Measurements from ENCODE around the gene KPNA6.

The KPNA6 gene

DNA sequence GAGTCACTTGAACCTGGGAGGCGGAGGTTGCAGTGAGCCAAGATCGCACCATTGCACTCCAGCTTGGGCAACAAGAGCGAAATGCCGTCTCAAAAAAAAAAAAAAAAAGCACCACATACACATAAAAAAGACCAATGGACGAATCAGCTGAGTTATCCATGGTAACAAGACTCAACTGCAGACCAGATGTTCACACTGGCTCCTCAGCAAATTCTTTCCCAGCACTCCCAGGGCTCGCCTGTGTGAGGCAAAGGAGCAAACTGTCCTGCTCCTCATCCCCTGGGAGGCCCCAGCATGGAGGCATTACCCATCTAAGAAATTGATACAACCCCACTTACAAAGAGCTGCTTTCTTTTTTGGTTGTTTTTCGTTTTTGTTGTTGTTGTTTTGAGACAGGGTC, 111.2 kb downstream of the KPNA6 start:
- DNase-seq (ENCODE audit: low spot score) = no peak

DNA sequence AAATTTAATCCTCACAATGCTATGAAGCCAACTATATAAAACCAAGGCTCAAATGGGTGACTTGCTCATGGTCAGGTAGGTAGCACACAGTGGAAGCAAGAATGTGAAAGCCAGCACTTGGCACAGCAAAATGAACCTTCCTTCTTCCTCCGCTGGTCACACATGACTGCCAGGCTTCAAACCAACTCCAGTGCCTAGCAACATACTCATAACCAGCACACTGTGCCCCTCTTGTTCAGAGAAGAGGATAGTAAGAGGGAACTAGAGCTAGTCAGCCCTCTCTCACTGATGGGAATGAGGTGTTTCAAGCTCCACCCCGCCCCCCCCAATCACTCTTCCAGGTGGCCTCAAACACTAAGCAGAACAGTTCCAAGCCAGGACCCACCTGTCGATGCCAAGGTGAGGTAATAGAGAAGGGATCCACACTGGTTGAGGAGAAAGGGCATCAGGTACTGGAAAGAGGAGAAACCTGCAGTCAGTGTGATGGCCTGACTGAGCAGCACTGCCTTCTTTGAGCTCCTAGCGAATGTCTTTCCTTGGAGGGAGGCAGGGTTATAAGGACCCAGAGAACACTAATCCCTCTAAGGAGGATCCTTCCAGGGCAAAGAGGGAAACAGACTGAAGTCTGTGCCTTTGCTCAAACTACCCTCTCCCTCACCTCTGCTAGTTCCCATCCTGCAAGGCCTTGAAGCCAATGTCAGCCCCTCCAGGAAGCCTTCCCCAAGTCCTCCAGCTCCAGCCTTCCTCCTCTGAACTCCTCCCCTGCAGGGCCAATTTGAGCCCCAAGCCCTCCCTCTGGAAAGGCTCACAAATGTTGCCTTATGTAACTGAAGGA, 113.1 kb downstream of the KPNA6 start:
- no peak for DNase-seq (ENCODE audit: low spot score)

DNA sequence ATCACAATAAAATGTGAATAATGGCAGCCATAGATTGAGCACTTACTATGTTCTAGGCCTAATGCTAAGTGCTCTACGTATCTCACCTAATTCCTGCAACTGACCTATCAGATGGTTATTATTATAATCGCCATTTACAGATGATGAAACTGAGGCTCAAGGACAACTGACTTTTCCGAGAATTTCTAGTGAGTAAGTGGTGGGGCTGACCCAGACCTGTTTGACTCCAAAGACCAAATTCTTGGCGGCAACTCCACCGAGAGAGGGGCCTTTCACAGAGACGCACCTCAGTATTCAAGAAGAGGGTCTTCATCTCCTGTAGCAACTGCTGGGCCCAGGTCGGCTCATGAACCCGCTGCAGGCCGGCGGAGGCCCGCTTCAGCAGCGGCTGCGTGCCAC, 113.7 kb downstream of the KPNA6 start:
- no peak for DNase-seq (ENCODE audit: low spot score)

DNA sequence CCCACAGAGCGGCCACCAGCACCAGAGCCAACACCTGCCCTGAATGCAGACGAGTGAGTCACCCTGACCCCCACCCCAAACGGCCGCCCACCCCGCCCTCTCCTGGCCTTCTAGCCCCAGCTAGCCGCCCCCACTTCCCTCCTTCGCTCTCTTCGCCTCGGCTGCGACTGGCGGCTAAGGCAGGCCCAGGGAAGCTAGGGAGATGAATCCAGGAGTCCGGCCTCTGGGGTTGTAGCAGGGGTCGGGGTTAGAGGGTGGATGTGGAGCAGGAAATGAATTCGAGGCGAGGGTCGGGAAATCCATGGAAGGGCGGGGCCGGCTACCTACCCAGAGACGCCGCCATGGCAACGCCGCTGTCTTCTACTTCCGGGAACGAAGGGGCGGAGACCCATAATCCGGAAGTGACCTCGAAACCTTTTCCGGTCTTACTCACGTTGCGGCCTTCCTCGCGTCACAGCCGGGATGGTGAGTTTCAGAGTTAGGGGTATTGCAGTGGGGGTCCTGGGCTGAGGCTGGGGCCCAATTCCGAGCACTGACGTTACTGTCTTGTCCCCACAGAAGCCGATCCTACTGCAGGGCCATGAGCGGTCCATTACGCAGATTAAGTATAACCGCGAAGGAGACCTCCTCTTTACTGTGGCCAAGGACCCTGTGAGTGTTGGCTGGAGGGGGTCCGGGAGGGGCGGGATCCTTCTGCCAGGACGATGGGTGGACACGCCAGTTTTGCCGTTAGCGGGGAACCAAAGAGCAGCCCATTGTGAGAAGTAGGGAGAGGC, 114.3 kb downstream of the KPNA6 start, which contains the start of the genes EIF3I and TMEM234:
EIF3I (plus strand) TSS at position 428 of the 776 bp plus-strand sequence; CDS start at position 463, 35 bp downstream.
TMEM234 (minus strand) TSS at position 374 of the 776 bp plus-strand sequence; CDS start at position 343, 31 bp downstream.
- DNase-seq (ENCODE audit: low spot score) = peak; percentile 94

DNA sequence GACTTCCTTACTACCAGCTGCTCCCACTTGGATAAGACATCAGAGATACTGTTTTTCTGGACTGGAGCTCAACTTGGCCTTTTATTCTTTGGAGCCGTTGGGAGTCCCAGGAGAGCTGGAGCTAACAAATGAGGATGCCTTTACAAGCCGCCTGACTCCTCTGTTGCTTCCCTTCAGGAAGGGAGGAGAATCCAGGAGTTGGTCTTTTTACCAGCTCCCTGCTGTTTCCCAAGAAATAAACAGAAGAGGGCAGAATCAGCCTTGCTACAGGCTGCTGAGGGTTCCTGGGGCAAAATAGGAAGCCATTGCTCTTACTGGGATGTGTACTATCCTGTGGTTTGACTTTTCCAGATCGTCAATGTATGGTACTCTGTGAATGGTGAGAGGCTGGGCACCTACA, 115.8 kb downstream of the KPNA6 start:
- no peak for DNase-seq (ENCODE audit: low spot score)

DNA sequence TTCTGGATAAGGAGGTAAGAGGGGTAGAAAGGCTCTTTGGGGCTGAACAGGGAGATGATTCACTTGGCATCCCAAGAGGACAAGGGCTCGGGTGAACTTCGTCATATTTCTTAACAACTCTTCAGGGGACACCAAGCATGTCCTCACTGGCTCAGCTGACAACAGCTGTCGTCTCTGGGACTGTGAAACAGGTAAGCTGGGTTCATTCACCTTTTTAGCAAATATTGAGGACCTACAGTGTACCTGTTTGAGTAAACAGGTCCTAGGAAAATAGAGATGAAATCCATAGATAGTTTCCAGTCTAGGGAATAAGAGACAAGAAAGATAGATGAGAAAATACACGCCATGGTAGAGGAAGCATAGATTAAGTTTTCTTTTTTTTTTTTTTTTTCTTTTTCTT, 116.4 kb downstream of the KPNA6 start:
- no peak for DNase-seq (ENCODE audit: low spot score)
